ENCODE measurements around the gene RHBG. TPM values are rescaled to one million over a fixed set of nuclear protein-coding genes. Genes with fewer than 3 reads are reported as not detected.

The RHBG gene
- total and polyA plus RNA-seq, 11 donors, result 0.29 TPM; not detected in 10

- Histone ChIP-seq H3K9me3 (no peaks in the 10 kb centered on the region), H3K4me1 (peaks cover 0 to 5% (median 0%) of the 10 kb centered on the region in 12 donors), H3K27me3 (peaks cover 0 to 9% (median 0%) of the 10 kb centered on the region in 9 donors), H3K27ac (no peak overlapping the region), H3K4me3 (no peak overlapping the region), H3K36me3 (no peaks in the 10 kb centered on the region)
- WGBS, 4 donors, result 82 to 89% (median 86%) methylated on average over 14 to 20 of the region's 20 CpGs
- no peak for ATAC-seq
- intact Hi-C loops (cut with DNase I), result no loop called here
- DNase-seq, result no peak
- no peak for TF ChIP-seq CTCF (IDR thresholded peaks at IDR 0.05)
- TF ChIP-seq POLR2A (IDR thresholded peaks at IDR 0.05), result no peak
Measured at GRCh38 chr1:156376958-156377919, 8.2 kb downstream of the RHBG start.

GRCh38 chr1:156378557-156378956 lies 9.5 kb downstream of the RHBG start:
- H3K4me1 ChIP-seq, result peaks cover 0 to 3% (median 0%) of the 10 kb centered on the region in 12 donors
- DNase-seq (no peak), ATAC-seq (no peak)
- intact Hi-C loops (cut with DNase I), result no loop called here
- H3K27me3 ChIP-seq, result peaks cover 0 to 6% (median 0%) of the 10 kb centered on the region in 9 donors
- TF ChIP-seq CTCF (IDR thresholded peaks at IDR 0.05), result no peak
- TF ChIP-seq POLR2A (IDR thresholded peaks at IDR 0.05), result no peak
- H3K4me3 ChIP-seq, result no peak overlapping the region
- no peaks in the 10 kb centered on the region for H3K36me3 ChIP-seq
- no peak overlapping the region for H3K27ac ChIP-seq
- 55 to 71% (median 67%) methylated on average over 6 of the region's 6 CpGs for WGBS, 4 donors
- no peaks in the 10 kb centered on the region for H3K9me3 ChIP-seq

- DNase-seq, result no peak
- intact Hi-C loops (cut with DNase I), result loop anchor here in 9 of 10 donors (5.0 to 10.0 kb wide), 6 partner anchors 165 to 278 kb away; partner anchors contain the start of genes GPATCH4 (in 5 of the 9) and HAPLN2 (in 3 of the 9)
- Histone ChIP-seq H3K27ac (no peak overlapping the region), H3K9me3 (no peaks in the 10 kb centered on the region), H3K4me3 (no peak overlapping the region), H3K36me3 (no peaks in the 10 kb centered on the region), H3K27me3 (peaks cover 0 to 6% (median 0%) of the 10 kb centered on the region in 9 donors), H3K4me1 (no peaks in the 10 kb centered on the region)
- no peak for ATAC-seq
- 55 to 64% (median 59%) methylated on average over 3 of the region's 3 CpGs for WGBS, 4 donors
- no peak for TF ChIP-seq CTCF (IDR thresholded peaks at IDR 0.05)
- no peak for TF ChIP-seq POLR2A (IDR thresholded peaks at IDR 0.05)
Measured at GRCh38 chr1:156379420-156380165, 10.6 kb downstream of the RHBG start.

GRCh38 chr1:156382561-156382960 lies 13.6 kb downstream of the RHBG start:
- intact Hi-C loops (cut with DNase I), result loop anchor here in 9 of 10 donors (5.0 to 10.0 kb wide), 6 partner anchors 162 to 275 kb away; partner anchors contain the start of genes GPATCH4 (in 5 of the 9) and HAPLN2 (in 3 of the 9)
- DNase-seq, result no peak
- ATAC-seq, result no peak

More at GRCh38 chr1:156382561-156382960, 13.6 kb downstream of the RHBG start:
- Histone ChIP-seq H3K27ac (no peak overlapping the region), H3K4me1 (no peaks in the 10 kb centered on the region), H3K36me3 (no peaks in the 10 kb centered on the region), H3K27me3 (peaks cover 0 to 18% (median 1%) of the 10 kb centered on the region in 9 donors), H3K4me3 (no peak overlapping the region), H3K9me3 (no peaks in the 10 kb centered on the region)
- WGBS, 4 donors, result 57 to 62% (median 60%) methylated on average over 7 of the region's 7 CpGs
- TF ChIP-seq CTCF (IDR thresholded peaks at IDR 0.05) (no peak), POLR2A (IDR thresholded peaks at IDR 0.05) (no peak)
